HEK293 (cell line): ENCODE measurements around the gene GPR62.

ENCODE experiments used
- CTCF ChIA-PET: fragments of 350-600 bp; formaldehyde crosslinking; extraction: SDS; loops from one replicate; lab custom pipeline; 2021; ENCODE audit warnings: antibody characterized with exemption; lab: Yijun Ruan, JAX
- POLR2A ChIA-PET: fragments of 300-600 bp; formaldehyde crosslinking; extraction: SDS; loops from one replicate; lab custom pipeline; 2020; ENCODE audit warnings: antibody characterized with exemption, inconsistent platforms; lab: Yijun Ruan, JAX
- H3K27ac ChIP-seq: fragments of 200-500 bp; sonication (Bioruptor generic); 2 replicates; pipeline ENCODE4 v1.5.1; 2014; ENCODE audit warnings: low read depth, low read length, control low read depth, inconsistent platforms; ENCODE audit errors: extremely low read depth
- H3K36me3 ChIP-seq, 2 experiments: fragments of 200-500 bp in 1 of 2; sonication (Bioruptor generic) in 1 of 2; 1 replicate in 1 of 2; 2 replicates in 1 of 2; pipeline ENCODE4 v1.5.1; 2014 to 2017; ENCODE audit warnings: inconsistent platforms in 2 of 2, low read length in 2 of 2; ENCODE audit not compliant: control insufficient read depth in 2 of 2, insufficient read depth in 1 of 2
- H3K4me1 ChIP-seq: fragments of 200-500 bp; sonication (Bioruptor generic); 2 replicates; pipeline ENCODE4 v1.5.1; 2014; ENCODE audit warnings: mild to moderate bottlenecking, low read length, inconsistent platforms; ENCODE audit not compliant: control insufficient read depth, insufficient read depth
- H3K4me3 ChIP-seq: 2 replicates; pipeline ENCODE4 v1.5.1; 2011; ENCODE audit warnings: low read depth, mild to moderate bottlenecking, control low read depth, low read length, moderate library complexity
- H3K9me3 ChIP-seq: fragments of 200-500 bp; sonication (Bioruptor generic); 2 replicates; pipeline ENCODE4 v1.5.1; 2014; ENCODE audit warnings: low read depth, low read length, inconsistent platforms; ENCODE audit not compliant: control insufficient read depth, insufficient read depth
- EGR2 ChIP-seq: fragments of 450-650 bp; formaldehyde crosslinking; IDR thresholded peaks from 2 replicates; pipeline ENCODE4 v1.5.1; 2016; ENCODE audit warnings: low read depth, missing biosample characterization, missing genetic modification characterization
- GLIS1 ChIP-seq: fragments of 450-650 bp; formaldehyde crosslinking; IDR thresholded peaks from 2 replicates; pipeline ENCODE4 v1.5.1; 2016; ENCODE audit warnings: missing biosample characterization, missing genetic modification characterization
- PRDM6 ChIP-seq: fragments of 450-650 bp; formaldehyde crosslinking; IDR thresholded peaks from 2 replicates; pipeline ENCODE4 v1.5.1; 2017; ENCODE audit warnings: missing biosample characterization, missing genetic modification characterization
- YY1 ChIP-seq: fragments of 450-650 bp; formaldehyde crosslinking; IDR thresholded peaks from 2 replicates; pipeline ENCODE4 v1.5.1; 2018; ENCODE audit warnings: missing biosample characterization, missing genetic modification characterization
- ZBTB17 ChIP-seq: fragments of 450-650 bp; formaldehyde crosslinking; IDR thresholded peaks from 2 replicates; pipeline ENCODE4 v1.5.1; 2016; ENCODE audit warnings: missing biosample characterization, missing genetic modification characterization
- ZIC2 ChIP-seq: fragments of 450-650 bp; formaldehyde crosslinking; IDR thresholded peaks from 2 replicates; pipeline ENCODE4 v1.5.1; 2016; ENCODE audit warnings: missing biosample characterization, missing genetic modification characterization
- ZNF10 ChIP-seq: fragments of 450-650 bp; formaldehyde crosslinking; IDR thresholded peaks from 2 replicates; pipeline ENCODE4 v1.5.1; 2017; ENCODE audit warnings: missing biosample characterization, missing genetic modification characterization
- ZNF121 ChIP-seq: fragments of 450-650 bp; formaldehyde crosslinking; IDR thresholded peaks from 2 replicates; pipeline ENCODE4 v1.5.1; 2016; ENCODE audit warnings: missing biosample characterization, missing genetic modification characterization
- ZNF341 ChIP-seq: fragments of 450-650 bp; formaldehyde crosslinking; IDR thresholded peaks from 2 replicates; pipeline ENCODE4; 2016; ENCODE audit warnings: low read depth, missing biosample characterization, missing genetic modification characterization
- ZNF391 ChIP-seq: fragments of 450-650 bp; formaldehyde crosslinking; IDR thresholded peaks from 2 replicates; pipeline ENCODE4 v1.5.1; 2016; ENCODE audit warnings: low read depth, missing biosample characterization, missing genetic modification characterization, borderline replicate concordance
- ZNF473 ChIP-seq: fragments of 450-650 bp; formaldehyde crosslinking; IDR thresholded peaks from 2 replicates; pipeline ENCODE4 v1.5.1; 2017; ENCODE audit warnings: missing biosample characterization, missing genetic modification characterization
- ZNF530 ChIP-seq: fragments of 450-650 bp; formaldehyde crosslinking; IDR thresholded peaks from 2 replicates; pipeline ENCODE4 v1.5.1; 2016; ENCODE audit warnings: low read depth, missing biosample characterization, missing genetic modification characterization
- ZNF777 ChIP-seq: fragments of 450-650 bp; formaldehyde crosslinking; IDR thresholded peaks from 2 replicates; pipeline ENCODE4 v1.5.1; 2017; ENCODE audit warnings: missing biosample characterization, missing genetic modification characterization, borderline replicate concordance
- TF ChIP-seq, protein P1 (sequence below): fragments of 450-650 bp; formaldehyde crosslinking; IDR thresholded peaks from 2 replicates; pipeline ENCODE4 v1.5.1; 2016; ENCODE audit warnings: missing biosample characterization, missing genetic modification characterization

GPR62 gene

GRCh38 chr3:51961602-51962569 is 6.7 kb downstream of the GPR62 start:
- TF ChIP-seq ZNF121 (tag by site-specific recombination) (no peak), GLIS1 (tag by site-specific recombination) (0 out of 2 replicates have a peak, but pooled peaks have one; percentile 34), ZNF341 (tag by site-specific recombination) (peak; percentile 91), ZNF530 (tag by site-specific recombination) (no peak)
- ChIA-PET POLR2A (no interaction called here), CTCF (interaction anchor here (0.7 to 2.4 kb wide), 2 partner anchors 20 to 140 kb away, joined by 5 to 8 read pairs; partner anchors contain the start of genes PARP3 and RRP9)
- H3K4me3 ChIP-seq, result no peak overlapping the region
- H3K27ac ChIP-seq, result no peak overlapping the region
- no peaks in the 10 kb centered on the region for H3K4me1 ChIP-seq
- no peaks in the 10 kb centered on the region for H3K9me3 ChIP-seq
- H3K36me3 ChIP-seq, result peaks cover 0 to 34% of the 10 kb centered on the region in 2 experiments; a peak in 1 of 3 replicates

GRCh38 chr3:51962854-51963530 is 7.8 kb downstream of the GPR62 start:
- H3K4me3 ChIP-seq, result no peak overlapping the region
- no peak overlapping the region for H3K27ac ChIP-seq
- H3K4me1 ChIP-seq, result 0 out of 2 replicates have a peak, but pooled peaks cover under 1% of the 10 kb centered on the region
- H3K9me3 ChIP-seq, result no peaks in the 10 kb centered on the region
- TF ChIP-seq PRDM6 (no peak), ZBTB17 (tag by site-specific recombination) (peak; percentile 55; the same call in 1 of the 2 replicates)
- POLR2A ChIA-PET, result no interaction called here
- peaks cover 0 to 25% of the 10 kb centered on the region in 2 experiments; a peak in 1 of 3 replicates for H3K36me3 ChIP-seq
- CTCF ChIA-PET, result interaction anchor here (0.7 to 2.4 kb wide), 3 partner anchors 11 to 141 kb away, joined by 5 to 12 read pairs (median 8); partner anchors contain the start of genes ABHD14A, ABHD14B, PARP3 and RRP9

DNA sequence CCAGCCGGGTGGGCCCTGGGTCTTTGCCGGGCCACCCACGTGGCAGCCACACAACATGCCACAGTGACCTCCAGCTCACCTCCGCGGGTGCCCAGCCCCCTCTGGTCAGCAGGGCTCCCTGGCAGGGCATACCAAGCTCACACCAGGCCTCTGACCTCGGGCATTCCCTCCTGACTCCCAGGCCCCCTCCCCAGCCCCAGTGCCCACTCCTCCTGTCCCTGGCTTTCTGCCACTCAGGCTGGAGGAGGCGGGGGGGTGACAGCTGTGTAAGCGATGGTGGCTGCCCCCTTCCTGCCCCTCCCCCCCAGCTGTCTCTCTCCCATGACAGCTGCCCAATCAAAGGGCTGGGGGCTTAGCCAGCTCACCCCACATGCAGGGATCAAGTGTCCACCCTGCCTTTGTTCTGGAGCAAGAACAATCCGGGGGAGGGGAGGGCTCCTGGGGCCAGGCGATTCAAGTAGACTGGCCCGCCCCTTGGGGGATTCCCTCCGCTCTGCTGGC is 8.8 kb downstream of the GPR62 start:
- Histone ChIP-seq H3K36me3 (peaks cover 0 to 18% of the 10 kb centered on the region in 2 experiments; a peak in 1 of 3 replicates), H3K9me3 (no peaks in the 10 kb centered on the region), H3K4me3 (no peak overlapping the region), H3K4me1 (0 out of 2 replicates have a peak, but pooled peaks cover 2% of the 10 kb centered on the region), H3K27ac (no peak overlapping the region)
- peak; percentile 46 for TF ChIP-seq EGR2 (tag by site-specific recombination)
- no peak for TF ChIP-seq ZNF473 (tag by site-specific recombination)
- CTCF ChIA-PET, result interaction anchor here (2.3 kb wide), 1 partner anchor 10 kb away, joined by 12 read pairs; the partner anchor contains the start of genes ABHD14A and ABHD14B
- POLR2A ChIA-PET, result no interaction called here

- ChIA-PET POLR2A (interaction anchor here (0.8 kb wide), 1 partner anchor 26 kb away, joined by 3 read pairs; no protein-coding TSS in a partner anchor), CTCF (interaction anchor here (1.2 to 2.3 kb wide), 2 partner anchors 10 to 23 kb away, joined by 3 to 12 read pairs; partner anchors contain the start of genes ABHD14A, ABHD14B, PARP3 and RRP9)
- Histone ChIP-seq H3K4me1 (0 out of 2 replicates have a peak, but pooled peaks cover 2% of the 10 kb centered on the region), H3K27ac (no peak overlapping the region), H3K4me3 (no peak overlapping the region), H3K9me3 (no peaks in the 10 kb centered on the region), H3K36me3 (peaks cover 0 to 12% of the 10 kb centered on the region in 2 experiments; a peak in 1 of 3 replicates)
- no peak for TF ChIP-seq ZIC2 (tag by site-specific recombination)
- TF ChIP-seq ZNF777 (tag by site-specific recombination), result no peak
- no peak for TF ChIP-seq ZNF10 (tag by site-specific recombination)
- TF ChIP-seq, protein P1, sequence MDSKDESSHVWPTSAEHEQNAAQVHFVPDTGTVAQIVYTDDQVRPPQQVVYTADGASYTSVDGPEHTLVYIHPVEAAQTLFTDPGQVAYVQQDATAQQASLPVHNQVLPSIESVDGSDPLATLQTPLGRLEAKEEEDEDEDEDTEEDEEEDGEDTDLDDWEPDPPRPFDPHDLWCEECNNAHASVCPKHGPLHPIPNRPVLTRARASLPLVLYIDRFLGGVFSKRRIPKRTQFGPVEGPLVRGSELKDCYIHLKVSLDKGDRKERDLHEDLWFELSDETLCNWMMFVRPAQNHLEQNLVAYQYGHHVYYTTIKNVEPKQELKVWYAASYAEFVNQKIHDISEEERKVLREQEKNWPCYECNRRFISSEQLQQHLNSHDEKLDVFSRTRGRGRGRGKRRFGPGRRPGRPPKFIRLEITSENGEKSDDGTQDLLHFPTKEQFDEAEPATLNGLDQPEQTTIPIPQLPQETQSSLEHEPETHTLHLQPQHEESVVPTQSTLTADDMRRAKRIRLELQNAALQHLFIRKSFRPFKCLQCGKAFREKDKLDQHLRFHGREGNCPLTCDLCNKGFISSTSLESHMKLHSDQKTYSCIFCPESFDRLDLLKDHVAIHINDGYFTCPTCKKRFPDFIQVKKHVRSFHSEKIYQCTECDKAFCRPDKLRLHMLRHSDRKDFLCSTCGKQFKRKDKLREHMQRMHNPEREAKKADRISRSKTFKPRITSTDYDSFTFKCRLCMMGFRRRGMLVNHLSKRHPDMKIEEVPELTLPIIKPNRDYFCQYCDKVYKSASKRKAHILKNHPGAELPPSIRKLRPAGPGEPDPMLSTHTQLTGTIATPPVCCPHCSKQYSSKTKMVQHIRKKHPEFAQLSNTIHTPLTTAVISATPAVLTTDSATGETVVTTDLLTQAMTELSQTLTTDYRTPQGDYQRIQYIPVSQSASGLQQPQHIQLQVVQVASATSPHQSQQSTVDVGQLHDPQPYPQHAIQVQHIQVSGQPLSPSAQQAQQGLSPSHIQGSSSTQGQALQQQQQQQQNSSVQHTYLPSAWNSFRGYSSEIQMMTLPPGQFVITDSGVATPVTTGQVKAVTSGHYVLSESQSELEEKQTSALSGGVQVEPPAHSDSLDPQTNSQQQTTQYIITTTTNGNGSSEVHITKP (tag by site-specific recombination), result no peak
- no peak for TF ChIP-seq YY1
- no peak for TF ChIP-seq ZNF391 (tag by site-specific recombination)
Measured at GRCh38 chr3:51964521-51964920, 9.3 kb downstream of the GPR62 start.
